Activated naive CD8-positive, alpha-beta T cell (primary cell): ENCODE measurements around the gene LRIT1.

Experiments
- H3K27ac Mint-ChIP-seq: one replicate; pipeline ENCODE4 v1.8.0; 2021; ENCODE audit warnings: mixed read lengths
- H3K27me3 Mint-ChIP-seq: one replicate; pipeline ENCODE4 v1.8.0; 2021; ENCODE audit warnings: mixed read lengths
- H3K36me3 Mint-ChIP-seq: one replicate; pipeline ENCODE4 v1.8.0; 2021; ENCODE audit warnings: mixed read lengths
- H3K4me1 Mint-ChIP-seq: one replicate; pipeline ENCODE4 v1.8.0; 2021; ENCODE audit warnings: low read depth, mixed read lengths
- H3K4me3 Mint-ChIP-seq: one replicate; pipeline ENCODE4 v1.8.0; 2021; ENCODE audit warnings: mild to moderate bottlenecking, mixed read lengths
- H3K9me3 Mint-ChIP-seq: one replicate; pipeline ENCODE4 v1.8.0; 2021; ENCODE audit warnings: low read depth, mixed read lengths

Gene LRIT1

DNA sequence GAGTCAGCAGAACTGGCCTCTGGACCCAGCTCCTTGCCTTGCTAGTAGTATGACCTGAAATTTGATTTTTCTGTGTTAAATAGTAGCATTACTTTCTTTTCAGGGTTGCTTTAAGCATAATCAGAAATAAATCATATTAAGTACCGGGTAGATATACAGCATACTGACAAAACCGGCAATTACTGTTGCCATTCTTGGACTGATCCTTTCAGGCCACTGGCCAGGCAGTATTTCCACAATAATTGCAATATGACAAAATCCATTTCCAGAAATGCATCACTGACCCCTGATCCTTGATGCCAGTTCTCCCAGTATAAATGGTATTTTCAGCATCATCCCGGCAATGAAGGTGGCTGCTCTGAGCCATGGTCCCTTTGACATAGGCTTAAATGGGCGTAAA, 6.9 kb downstream of the LRIT1 start:
- Mint-ChIP-seq H3K27ac (no peak overlapping the region), H3K4me3 (no peak overlapping the region), H3K36me3 (no peaks in the 10 kb centered on the region), H3K4me1 (no peaks in the 10 kb centered on the region), H3K9me3 (no peaks in the 10 kb centered on the region), H3K27me3 (peaks cover 5% of the 10 kb centered on the region)

DNA sequence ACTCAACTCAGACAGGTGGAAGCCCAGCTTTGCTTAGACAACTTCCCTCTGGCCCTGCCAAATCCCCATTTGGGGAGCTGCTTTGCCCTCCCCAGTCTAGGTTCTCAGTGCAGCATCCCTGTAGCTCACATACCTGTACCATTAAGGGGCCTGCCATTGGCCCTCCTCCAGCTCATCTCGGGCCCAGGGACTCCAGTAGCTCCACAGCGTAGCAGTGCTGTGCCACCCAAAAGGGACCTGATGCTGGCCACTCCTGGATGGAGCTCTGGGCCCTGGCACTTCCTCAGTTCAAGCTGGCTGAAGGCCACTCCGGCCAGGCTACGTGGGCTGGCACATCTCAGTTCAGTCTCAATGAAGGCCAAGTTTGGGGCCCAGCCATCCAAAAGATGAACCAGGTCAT, 7.4 kb downstream of the LRIT1 start:
- Mint-ChIP-seq H3K4me3 (no peak overlapping the region), H3K27ac (no peak overlapping the region), H3K4me1 (no peaks in the 10 kb centered on the region)

DNA sequence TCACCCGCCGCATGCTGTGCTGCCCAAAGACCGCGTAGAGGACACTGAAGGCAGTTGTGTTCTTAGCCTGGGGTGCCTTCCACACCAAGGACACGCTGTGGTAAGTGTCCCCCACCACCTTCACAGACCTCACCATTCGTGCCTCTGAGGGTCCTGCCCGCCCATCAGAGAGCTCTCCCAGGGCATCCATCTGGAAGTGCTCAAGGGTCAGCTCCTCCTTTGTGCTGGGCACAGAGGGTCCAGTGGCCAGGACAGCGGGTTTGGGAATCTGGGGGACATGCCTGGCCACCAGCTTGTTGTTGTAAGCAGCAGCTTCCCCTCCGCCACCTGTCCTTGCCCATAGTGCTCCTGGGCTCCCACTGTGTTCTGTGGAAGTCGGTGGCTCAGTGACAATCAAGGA, 9.0 kb downstream of the LRIT1 start:
- Mint-ChIP-seq H3K4me1 (no peaks in the 10 kb centered on the region), H3K4me3 (no peak overlapping the region), H3K9me3 (no peaks in the 10 kb centered on the region), H3K27me3 (peaks cover 8% of the 10 kb centered on the region), H3K27ac (no peak overlapping the region), H3K36me3 (no peaks in the 10 kb centered on the region)

More for the DNA sequence above, 7.4 kb downstream of the LRIT1 start:
- Mint-ChIP-seq H3K27me3 (peaks cover 5% of the 10 kb centered on the region), H3K9me3 (no peaks in the 10 kb centered on the region), H3K36me3 (no peaks in the 10 kb centered on the region)

DNA sequence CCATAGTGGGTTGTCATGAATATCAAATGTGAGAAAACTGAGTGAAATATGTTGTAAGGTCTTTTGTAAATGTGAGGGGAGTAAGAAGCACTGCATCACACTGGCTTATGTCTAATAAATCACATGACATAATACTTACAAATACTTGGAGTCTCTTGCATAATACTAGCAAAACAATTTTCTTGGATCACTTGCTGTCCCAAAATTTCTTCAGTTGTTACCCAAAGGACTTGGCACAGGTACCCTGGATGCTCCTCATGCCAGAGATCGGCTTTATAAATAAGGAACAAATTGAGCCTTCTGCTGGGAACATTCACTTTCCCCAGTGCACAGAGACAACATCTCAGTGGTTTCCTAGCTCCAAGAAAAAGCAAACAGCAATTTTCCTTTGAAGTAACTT, 11.0 kb downstream of the LRIT1 start:
- H3K27me3 Mint-ChIP-seq = peaks cover 7% of the 10 kb centered on the region
- no peaks in the 10 kb centered on the region for H3K36me3 Mint-ChIP-seq
- no peaks in the 10 kb centered on the region for H3K9me3 Mint-ChIP-seq
- no peak overlapping the region for H3K27ac Mint-ChIP-seq
- no peaks in the 10 kb centered on the region for H3K4me1 Mint-ChIP-seq
- H3K4me3 Mint-ChIP-seq = no peak overlapping the region

DNA sequence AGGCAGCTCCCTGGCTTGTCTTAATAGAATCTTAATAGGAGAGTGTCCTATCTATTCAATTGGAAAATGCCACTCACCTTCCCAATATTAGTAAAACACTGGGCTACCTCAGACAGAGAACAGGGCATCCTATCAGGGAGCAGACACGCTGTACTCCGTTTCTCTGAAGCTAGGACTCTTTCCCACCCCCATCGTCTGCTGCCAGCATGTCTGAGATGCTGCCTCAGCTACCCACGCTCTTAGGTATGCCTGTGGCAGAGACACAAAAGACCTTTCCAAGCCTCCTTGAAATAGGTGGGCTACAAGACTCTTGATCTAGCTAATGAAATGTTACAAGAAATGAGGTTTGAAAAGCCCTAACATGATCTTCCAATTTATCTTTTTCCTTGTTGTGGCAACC, 13.5 kb downstream of the LRIT1 start:
- Mint-ChIP-seq H3K9me3 (no peaks in the 10 kb centered on the region), H3K4me1 (no peaks in the 10 kb centered on the region), H3K27ac (no peak overlapping the region), H3K27me3 (peaks cover 11% of the 10 kb centered on the region), H3K4me3 (no peak overlapping the region), H3K36me3 (no peaks in the 10 kb centered on the region)

GRCh38 chr10:84226616-84227015, 14.7 kb downstream of the LRIT1 start:
- H3K27ac Mint-ChIP-seq = no peak overlapping the region
- no peak overlapping the region for H3K4me3 Mint-ChIP-seq

GRCh38 chr10:84225427-84226173, 15.7 kb downstream of the LRIT1 start, which contains the start of gene LRIT2:
LRIT2 (minus strand) TSS chr10:84225544; CDS start chr10:84225520, 24 bp downstream.
- H3K27me3 Mint-ChIP-seq = peaks cover 11% of the 10 kb centered on the region
- no peaks in the 10 kb centered on the region for H3K4me1 Mint-ChIP-seq
- no peak within 1 kb of the TSS for H3K4me3 Mint-ChIP-seq
- no peaks in the 10 kb centered on the region for H3K9me3 Mint-ChIP-seq
- no peak within 1 kb of the TSS for H3K27ac Mint-ChIP-seq
- H3K36me3 Mint-ChIP-seq = no peaks in the 10 kb centered on the region

More at GRCh38 chr10:84226616-84227015, 14.7 kb downstream of the LRIT1 start:
- Mint-ChIP-seq H3K36me3 (no peaks in the 10 kb centered on the region), H3K27me3 (peaks cover 11% of the 10 kb centered on the region), H3K9me3 (no peaks in the 10 kb centered on the region), H3K4me1 (no peaks in the 10 kb centered on the region)

GRCh38 chr10:84224411-84225028, 16.8 kb downstream of the LRIT1 start:
- Mint-ChIP-seq H3K27me3 (peaks cover 8% of the 10 kb centered on the region), H3K36me3 (no peaks in the 10 kb centered on the region), H3K27ac (no peak overlapping the region), H3K9me3 (peaks cover under 1% of the 10 kb centered on the region), H3K4me3 (no peak overlapping the region), H3K4me1 (no peaks in the 10 kb centered on the region)

DNA sequence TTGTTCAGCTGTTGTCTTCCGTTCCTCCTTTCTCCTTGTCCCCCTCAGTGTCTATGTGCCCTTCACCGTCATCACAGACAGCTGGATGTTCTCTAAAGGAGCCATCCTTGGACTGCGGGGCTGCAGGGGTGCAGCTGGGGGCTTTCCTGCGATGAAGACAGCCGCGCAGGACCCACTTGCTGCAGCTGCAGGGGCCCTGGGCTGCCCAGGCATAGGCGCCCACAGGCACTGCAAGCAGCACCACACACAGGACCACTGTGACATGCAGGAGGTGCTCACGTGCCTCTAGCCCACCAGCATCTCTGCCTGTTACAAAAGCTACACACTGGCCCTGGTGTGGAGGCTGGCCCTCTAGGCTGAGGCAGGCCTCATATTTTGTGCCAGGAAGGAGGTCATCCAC, 19.4 kb downstream of the LRIT1 start:
- Mint-ChIP-seq H3K27ac (no peak overlapping the region), H3K9me3 (peaks cover 5% of the 10 kb centered on the region), H3K4me3 (no peak overlapping the region), H3K36me3 (no peaks in the 10 kb centered on the region), H3K4me1 (no peaks in the 10 kb centered on the region), H3K27me3 (peaks cover 4% of the 10 kb centered on the region)

DNA sequence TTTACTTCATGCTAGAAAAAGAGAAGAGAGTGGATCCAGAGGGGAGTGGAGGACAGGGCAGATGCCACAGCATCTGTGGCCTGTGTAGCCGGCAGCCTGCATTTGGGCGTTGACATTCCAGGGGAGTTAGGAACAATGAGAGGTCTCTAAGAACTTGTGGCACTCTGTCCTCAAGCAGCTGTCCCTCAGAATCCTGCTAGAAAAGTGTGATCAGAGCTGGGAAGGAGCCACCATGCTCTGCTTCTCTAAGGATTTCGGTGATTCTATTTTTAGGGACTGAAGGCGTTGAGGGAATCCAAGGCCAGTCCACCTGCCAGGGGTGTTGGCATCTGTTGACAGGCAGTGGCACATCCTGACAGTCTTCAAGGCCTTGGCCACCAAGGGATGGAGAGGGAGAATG, 23.6 kb downstream of the LRIT1 start:
- Mint-ChIP-seq H3K27ac (no peak overlapping the region), H3K9me3 (peaks cover 5% of the 10 kb centered on the region), H3K27me3 (no peaks in the 10 kb centered on the region)

DNA sequence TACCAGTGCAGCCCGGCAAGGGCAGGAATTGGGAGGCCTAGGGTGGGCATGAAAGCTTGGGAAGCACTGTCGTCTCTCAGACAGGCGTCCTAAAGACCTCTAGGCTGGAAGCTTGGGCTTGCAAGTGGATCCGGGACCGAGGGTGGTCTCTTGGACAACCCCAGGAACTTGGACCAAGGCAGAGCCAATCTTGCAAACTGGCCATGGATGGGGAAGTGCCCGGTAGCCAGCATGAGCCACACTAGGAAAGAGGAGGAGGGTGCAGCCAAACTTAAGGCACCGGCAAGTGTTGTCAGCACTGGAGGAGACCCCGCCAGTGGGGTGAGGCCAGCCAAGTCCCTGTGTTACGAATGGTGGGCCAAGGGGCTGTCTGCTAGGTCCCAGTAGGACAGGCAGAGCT, 24.5 kb downstream of the LRIT1 start:
- Mint-ChIP-seq H3K4me1 (no peaks in the 10 kb centered on the region), H3K36me3 (no peaks in the 10 kb centered on the region), H3K9me3 (peaks cover 5% of the 10 kb centered on the region), H3K27me3 (no peaks in the 10 kb centered on the region), H3K27ac (no peak overlapping the region), H3K4me3 (no peak overlapping the region)

More for the DNA sequence above, 23.6 kb downstream of the LRIT1 start:
- H3K4me3 Mint-ChIP-seq = no peak overlapping the region
- H3K4me1 Mint-ChIP-seq = no peaks in the 10 kb centered on the region
- no peaks in the 10 kb centered on the region for H3K36me3 Mint-ChIP-seq

DNA sequence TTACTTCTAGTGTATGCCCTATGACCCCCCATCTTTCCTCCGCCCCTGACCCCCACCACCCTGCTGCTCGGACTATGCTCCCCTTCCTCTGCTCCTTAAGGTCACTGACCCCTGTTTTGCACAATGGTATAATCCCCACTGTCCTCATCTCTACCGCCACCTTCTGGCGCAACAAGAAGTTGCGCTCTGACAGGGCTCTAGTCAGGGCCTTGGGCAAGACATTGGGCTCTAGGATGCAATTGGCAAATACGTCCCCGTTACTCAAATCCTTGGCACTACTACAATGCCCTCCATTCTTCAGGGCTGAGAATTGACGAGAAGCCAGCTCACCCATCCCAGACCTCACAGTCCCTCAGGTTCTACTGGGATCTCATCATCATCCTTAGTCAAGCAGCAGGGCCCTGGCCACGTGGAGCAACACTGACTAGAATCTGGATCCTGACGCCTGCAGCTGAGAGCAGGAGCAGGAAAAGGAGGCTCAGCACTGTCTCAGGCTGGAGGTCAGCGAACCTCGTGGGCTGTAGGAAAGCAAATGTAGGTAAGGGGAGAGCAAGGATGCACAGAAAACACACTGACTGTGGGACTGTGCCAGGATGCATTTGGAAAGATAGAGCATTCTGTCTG, 26.6 kb downstream of the LRIT1 start:
- Mint-ChIP-seq H3K27ac (no peak overlapping the region), H3K27me3 (no peaks in the 10 kb centered on the region), H3K9me3 (peaks cover 5% of the 10 kb centered on the region), H3K4me3 (no peak overlapping the region), H3K4me1 (no peaks in the 10 kb centered on the region), H3K36me3 (no peaks in the 10 kb centered on the region)

GRCh38 chr10:84214046-84214572, 27.2 kb downstream of the LRIT1 start:
- Mint-ChIP-seq H3K27ac (no peak overlapping the region), H3K36me3 (no peaks in the 10 kb centered on the region), H3K27me3 (no peaks in the 10 kb centered on the region), H3K4me1 (no peaks in the 10 kb centered on the region), H3K4me3 (no peak overlapping the region), H3K9me3 (no peaks in the 10 kb centered on the region)

DNA sequence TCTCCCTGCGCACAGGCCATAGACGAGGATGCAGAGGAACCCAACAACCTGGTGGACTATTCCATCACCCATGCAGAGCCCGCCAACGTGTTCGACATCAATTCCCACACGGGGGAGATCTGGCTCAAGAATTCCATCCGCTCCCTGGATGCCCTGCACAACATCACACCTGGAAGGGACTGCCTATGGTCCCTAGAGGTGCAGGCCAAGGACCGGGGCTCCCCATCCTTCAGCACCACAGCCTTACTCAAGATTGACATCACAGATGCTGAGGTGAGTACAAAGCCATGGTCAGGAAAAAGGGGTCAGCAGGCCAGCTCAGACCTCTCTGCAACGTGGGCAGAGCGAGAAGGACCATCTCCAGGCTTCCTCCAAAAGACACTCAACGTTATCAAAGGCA, 28.3 kb downstream of the LRIT1 start:
- H3K9me3 Mint-ChIP-seq = no peaks in the 10 kb centered on the region
- H3K27me3 Mint-ChIP-seq = peaks cover 2% of the 10 kb centered on the region
- H3K4me1 Mint-ChIP-seq = no peaks in the 10 kb centered on the region
- H3K27ac Mint-ChIP-seq = no peak overlapping the region
- no peaks in the 10 kb centered on the region for H3K36me3 Mint-ChIP-seq
- no peak overlapping the region for H3K4me3 Mint-ChIP-seq

DNA sequence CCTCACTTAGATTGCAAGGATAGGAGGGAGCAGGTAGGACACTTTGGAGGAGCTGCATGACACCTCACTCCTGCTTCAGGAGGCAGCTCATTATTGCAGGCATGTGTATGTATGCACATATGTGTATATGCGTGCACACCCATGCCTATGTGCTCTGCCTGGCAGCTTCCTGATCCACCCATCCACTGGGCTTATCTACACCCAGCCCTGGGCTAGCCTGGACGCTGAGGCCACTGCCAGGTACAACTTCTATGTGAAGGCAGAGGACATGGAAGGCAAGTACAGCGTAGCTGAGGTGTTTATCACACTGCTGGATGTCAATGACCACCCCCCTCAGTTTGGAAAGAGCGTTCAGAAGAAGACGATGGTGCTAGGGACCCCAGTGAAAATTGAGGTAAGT, 29.3 kb downstream of the LRIT1 start:
- no peaks in the 10 kb centered on the region for H3K4me1 Mint-ChIP-seq
- no peak overlapping the region for H3K27ac Mint-ChIP-seq
- H3K36me3 Mint-ChIP-seq = no peaks in the 10 kb centered on the region

More for the DNA sequence above, 29.3 kb downstream of the LRIT1 start:
- Mint-ChIP-seq H3K9me3 (no peaks in the 10 kb centered on the region), H3K4me3 (no peak overlapping the region), H3K27me3 (peaks cover 2% of the 10 kb centered on the region)
